GM12872 (cell line): ENCODE data around the gene ICE2.

Experiments
- CTCF ChIP-seq: IDR thresholded peaks from 3 replicates; pipeline ENCODE4 v1.5.1; 2011; ENCODE audit warnings: low read depth, mild to moderate bottlenecking, low read length, moderate library complexity; ENCODE audit not compliant: insufficient read depth

ICE2 gene

GRCh38 chr15:60478566-60479360, at the start of gene ICE2:
Gene ICE2 (minus strand): TSS chr15:60479142. CDS start chr15:60477977, 1,165 bp downstream.
- 0 out of 3 replicates have a peak, but pooled peaks have one; percentile 6 for TF ChIP-seq CTCF

- TF ChIP-seq CTCF: no peak
Observed at GRCh38 chr15:60528530-60528929, 49.6 kb upstream of the ICE2 start.

GRCh38 chr15:60527456-60527855, 48.5 kb upstream of the ICE2 start:
- TF ChIP-seq CTCF: no peak

GRCh38 chr15:60526127-60526616, 47.2 kb upstream of the ICE2 start:
- no peak for TF ChIP-seq CTCF

GRCh38 chr15:60525341-60526039, 46.5 kb upstream of the ICE2 start:
- no peak for TF ChIP-seq CTCF

- no peak for TF ChIP-seq CTCF
Observed at GRCh38 chr15:60523056-60523455, 44.1 kb upstream of the ICE2 start.

- TF ChIP-seq CTCF: peak; percentile 75
Observed at GRCh38 chr15:60520825-60521368, 42.0 kb upstream of the ICE2 start.
